BJ (cell line): ENCODE measurements around the gene TAF1B. TPM values are rescaled to one million over a fixed set of nuclear protein-coding genes. Genes with fewer than 3 reads are reported as not detected.
A peak's percentile ranks its signal among the peaks of the same experiment; 100 is the strongest.

Experiments
- CTCF ChIA-PET: fragments of 350-600 bp; formaldehyde crosslinking; extraction: SDS; loops from one replicate; lab custom pipeline; 2021; ENCODE audit warnings: antibody characterized with exemption, inconsistent platforms; lab: Yijun Ruan, JAX
- POLR2A ChIA-PET: fragments of 300-600 bp; sonication (Branson Sonifier 250); formaldehyde crosslinking; extraction: SDS; loops from one replicate; lab custom pipeline; 2021; ENCODE audit warnings: antibody characterized with exemption; lab: Charles Lee
- DNase-seq: peaks from one replicate; pipeline ENCODE4 v3.0.0-alpha.2; 2011; ENCODE audit warnings: low read depth
- H3K27me3 ChIP-seq: 2 replicates; pipeline ENCODE4 v1.6.0; 2011; ENCODE audit warnings: low read length; ENCODE audit not compliant: control insufficient read depth, insufficient read depth
- H3K36me3 ChIP-seq: 2 replicates; pipeline ENCODE4 v1.5.1; 2011; ENCODE audit warnings: low read length; ENCODE audit not compliant: control insufficient read depth, insufficient read depth
- H3K4me3 ChIP-seq: 2 replicates; pipeline ENCODE4 v1.5.1; 2011; ENCODE audit warnings: low read depth, mild to moderate bottlenecking, control low read depth, low read length
- polyA plus RNA-seq: library from polyadenylated mRNA; depleted of rRNA; stranded (reverse); fragments of >200 nt; gene quantifications from 2 replicates; pipeline ENCODE4 v1.2.3, GENCODE V29; 2011
- TF ChIP-seq, protein P1 (sequence below): IDR thresholded peaks from 2 replicates; pipeline ENCODE4 v1.5.1; 2011; ENCODE audit warnings: low read depth, mild to moderate bottlenecking, control low read depth, inconsistent platforms, low read length, moderate library complexity; ENCODE audit not compliant: insufficient read depth

TAF1B gene
- polyA plus RNA-seq, 1 experiment, result 7.6 TPM

DNA sequence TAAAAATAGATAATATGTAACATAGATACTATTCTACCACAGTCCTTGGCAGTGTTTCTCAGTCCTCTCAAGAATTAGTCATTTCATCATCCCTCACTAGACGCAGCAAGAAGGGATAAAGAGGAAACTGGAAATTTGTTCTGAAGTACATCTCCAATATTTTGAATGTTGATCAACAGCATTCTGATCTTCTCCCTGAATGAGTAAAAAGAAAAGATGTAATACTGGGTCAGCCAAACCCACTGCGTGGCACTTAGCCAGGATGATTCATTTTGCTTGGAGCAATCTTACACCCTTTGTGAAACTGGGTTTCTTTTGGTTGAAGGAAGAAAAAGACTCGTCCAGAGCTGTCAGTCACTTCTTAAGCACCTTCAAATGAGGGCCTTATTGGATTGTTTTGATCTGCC is 54.1 kb downstream of the TAF1B start:
- POLR2A ChIA-PET, result no interaction called here
- no peak overlapping the region for H3K4me3 ChIP-seq
- CTCF ChIA-PET, result interaction anchor here (1.0 kb wide), 1 partner anchor 10 kb away, joined by 3 read pairs; no protein-coding TSS in a partner anchor

DNA sequence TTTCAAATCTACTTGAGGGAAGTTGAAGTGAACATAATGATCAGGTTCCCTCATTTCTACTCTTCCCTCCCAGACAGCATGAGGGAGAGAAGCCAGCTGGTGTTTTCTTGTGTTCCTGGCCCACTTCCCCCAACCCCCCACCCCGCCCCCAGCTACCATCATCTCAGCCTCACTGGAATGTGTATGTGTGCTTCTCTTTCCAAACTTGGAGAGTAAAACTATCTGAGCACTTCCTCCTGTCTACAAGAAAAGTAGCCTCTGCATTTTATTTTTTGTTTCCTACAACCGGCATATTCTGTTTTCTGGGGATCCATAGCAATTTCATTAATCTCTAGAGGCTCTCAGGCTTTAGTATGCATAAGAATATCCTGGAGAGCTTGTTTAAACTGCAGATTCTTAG is 54.6 kb downstream of the TAF1B start:
- ChIA-PET POLR2A (no interaction called here), CTCF (interaction anchor here (1.0 kb wide), 1 partner anchor 10 kb away, joined by 3 read pairs; no protein-coding TSS in a partner anchor)
- Histone ChIP-seq H3K4me3 (no peak overlapping the region), H3K27me3 (no peaks in the 10 kb centered on the region), H3K36me3 (no peaks in the 10 kb centered on the region)
- TF ChIP-seq, protein P1, sequence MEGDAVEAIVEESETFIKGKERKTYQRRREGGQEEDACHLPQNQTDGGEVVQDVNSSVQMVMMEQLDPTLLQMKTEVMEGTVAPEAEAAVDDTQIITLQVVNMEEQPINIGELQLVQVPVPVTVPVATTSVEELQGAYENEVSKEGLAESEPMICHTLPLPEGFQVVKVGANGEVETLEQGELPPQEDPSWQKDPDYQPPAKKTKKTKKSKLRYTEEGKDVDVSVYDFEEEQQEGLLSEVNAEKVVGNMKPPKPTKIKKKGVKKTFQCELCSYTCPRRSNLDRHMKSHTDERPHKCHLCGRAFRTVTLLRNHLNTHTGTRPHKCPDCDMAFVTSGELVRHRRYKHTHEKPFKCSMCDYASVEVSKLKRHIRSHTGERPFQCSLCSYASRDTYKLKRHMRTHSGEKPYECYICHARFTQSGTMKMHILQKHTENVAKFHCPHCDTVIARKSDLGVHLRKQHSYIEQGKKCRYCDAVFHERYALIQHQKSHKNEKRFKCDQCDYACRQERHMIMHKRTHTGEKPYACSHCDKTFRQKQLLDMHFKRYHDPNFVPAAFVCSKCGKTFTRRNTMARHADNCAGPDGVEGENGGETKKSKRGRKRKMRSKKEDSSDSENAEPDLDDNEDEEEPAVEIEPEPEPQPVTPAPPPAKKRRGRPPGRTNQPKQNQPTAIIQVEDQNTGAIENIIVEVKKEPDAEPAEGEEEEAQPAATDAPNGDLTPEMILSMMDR, result no peak
- DNase-seq, result no peak

More for the DNA sequence above, 54.1 kb downstream of the TAF1B start:
- Histone ChIP-seq H3K27me3 (no peaks in the 10 kb centered on the region), H3K36me3 (no peaks in the 10 kb centered on the region)
- TF ChIP-seq, protein P1, result no peak
- peak; percentile 74 for DNase-seq

DNA sequence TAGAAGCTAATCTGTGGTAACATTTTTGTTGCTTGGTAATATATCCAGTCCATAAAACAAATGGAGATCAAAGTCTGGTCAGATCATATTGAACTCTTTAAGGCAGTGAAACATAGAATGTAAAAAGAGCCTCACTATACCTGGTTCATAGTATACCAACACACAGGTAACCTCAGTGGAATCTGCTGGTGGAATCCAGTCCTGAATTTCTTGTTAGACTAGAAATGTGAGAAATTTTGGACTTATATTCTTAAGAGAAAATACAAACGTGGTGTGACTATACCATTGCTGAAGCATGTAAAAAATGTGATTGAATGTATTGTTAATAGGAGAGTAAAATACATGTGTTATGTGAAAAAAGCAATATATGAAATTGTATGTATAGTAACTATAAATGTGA is 62.1 kb downstream of the TAF1B start:
- TF ChIP-seq, protein P1, result no peak
- ChIA-PET CTCF (interaction anchor here (0.6 to 0.7 kb wide), 2 partner anchors 187 to 521 kb away, joined by 3 read pairs; no protein-coding TSS in a partner anchor), POLR2A (no interaction called here)
- DNase-seq, result no peak
- Histone ChIP-seq H3K4me3 (no peak overlapping the region), H3K36me3 (no peaks in the 10 kb centered on the region; the same call in none of the 2 replicates), H3K27me3 (no peaks in the 10 kb centered on the region)

DNA sequence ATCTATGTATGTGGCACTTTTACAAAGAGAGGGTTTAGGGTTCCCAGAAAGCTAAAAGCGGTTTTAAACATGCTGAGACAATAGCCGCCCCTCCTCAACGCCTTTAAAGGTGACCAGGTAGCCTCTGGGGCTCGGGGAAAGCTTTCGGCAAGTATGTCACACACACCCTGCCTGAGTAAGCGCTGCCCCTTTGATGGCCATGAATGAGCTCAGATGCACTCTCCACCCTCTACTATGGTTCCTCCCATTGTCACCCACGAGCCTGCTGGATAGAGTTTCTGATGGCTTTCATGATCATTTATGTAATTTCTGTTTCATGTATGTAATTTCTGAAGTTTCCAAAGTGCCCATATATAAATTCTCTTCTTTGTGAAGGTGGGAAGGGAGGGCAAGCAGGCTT is 64.1 kb downstream of the TAF1B start:
- CTCF ChIA-PET, result interaction anchor here (0.7 kb wide), 1 partner anchor 9 kb away, joined by 3 read pairs; no protein-coding TSS in a partner anchor
- TF ChIP-seq, protein P1, result no peak
- Histone ChIP-seq H3K27me3 (no peaks in the 10 kb centered on the region), H3K36me3 (no peaks in the 10 kb centered on the region; the same call in none of the 2 replicates), H3K4me3 (no peak overlapping the region)
- no peak for DNase-seq
- POLR2A ChIA-PET, result no interaction called here

DNA sequence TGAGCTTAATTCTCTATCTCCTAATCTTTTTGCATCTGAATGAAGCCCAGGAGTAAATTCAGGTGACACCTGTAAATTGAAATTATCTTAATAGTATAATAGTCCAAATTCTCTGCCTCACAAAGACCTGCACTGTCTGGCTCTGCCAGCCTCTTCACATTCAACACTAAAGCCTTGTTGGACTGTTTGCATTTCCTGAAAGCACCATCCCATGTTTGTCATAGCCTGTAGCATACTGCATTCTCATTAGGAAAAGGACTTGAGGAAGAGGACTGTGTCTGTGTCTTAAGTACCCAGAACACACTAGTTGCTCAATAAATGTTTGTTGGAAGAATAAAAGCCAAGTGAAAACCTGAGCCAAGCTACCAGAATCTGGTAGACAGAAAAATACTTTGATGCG is 65.4 kb downstream of the TAF1B start:
- POLR2A ChIA-PET, result no interaction called here
- Histone ChIP-seq H3K4me3 (no peak overlapping the region), H3K36me3 (no peaks in the 10 kb centered on the region; the same call in none of the 2 replicates), H3K27me3 (no peaks in the 10 kb centered on the region)
- no peak for DNase-seq
- CTCF ChIA-PET, result no interaction called here
- TF ChIP-seq, protein P1, result no peak
